ENCODE results near the gene RBMY1D. TPM values are rescaled to one million over a fixed set of nuclear protein-coding genes. Genes with fewer than 3 reads are reported as not detected.

RBMY1D gene
- not detected in 5 replicates for total RNA-seq (2022; extraction: Qiagen RNA extraction)

DNA sequence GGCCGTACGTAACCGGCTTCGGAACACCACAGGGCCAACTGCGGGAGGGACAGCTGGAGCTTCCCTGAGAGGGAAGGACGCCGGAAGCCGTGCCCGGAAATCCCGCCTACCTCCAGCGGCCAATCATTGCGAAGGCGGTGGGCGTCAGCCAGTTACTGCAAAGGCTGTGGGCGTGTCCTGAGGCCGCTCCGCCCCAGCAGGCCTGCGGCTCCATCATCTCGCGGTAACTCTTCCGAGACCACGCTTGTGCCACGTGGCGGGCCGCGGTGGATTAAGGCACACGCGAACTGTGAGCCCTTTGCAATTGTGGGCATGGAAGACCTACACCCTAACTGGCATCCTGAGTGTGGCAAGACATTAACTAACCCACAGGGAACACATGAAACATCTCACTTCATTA is at the start of gene RBMY1D:
TSS of gene RBMY1D (minus strand) at position 101 of the 400 bp plus-strand sequence. CDS start 2,013 bp downstream, outside the sequence.

DNA sequence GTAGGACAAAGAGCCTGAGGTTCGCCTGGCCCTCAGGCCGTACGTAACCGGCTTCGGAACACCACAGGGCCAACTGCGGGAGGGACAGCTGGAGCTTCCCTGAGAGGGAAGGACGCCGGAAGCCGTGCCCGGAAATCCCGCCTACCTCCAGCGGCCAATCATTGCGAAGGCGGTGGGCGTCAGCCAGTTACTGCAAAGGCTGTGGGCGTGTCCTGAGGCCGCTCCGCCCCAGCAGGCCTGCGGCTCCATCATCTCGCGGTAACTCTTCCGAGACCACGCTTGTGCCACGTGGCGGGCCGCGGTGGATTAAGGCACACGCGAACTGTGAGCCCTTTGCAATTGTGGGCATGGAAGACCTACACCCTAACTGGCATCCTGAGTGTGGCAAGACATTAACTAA is 23.6 kb upstream of the RBMY1D start, which contains the start of gene RBMY1E:
TSS of gene RBMY1E (minus strand) at position 101 of the 400 bp plus-strand sequence. CDS start 1,978 bp downstream, outside the sequence.

Other genes with a start within 250 kb of the RBMY1D start
- gene RBMY1E, start 23.5 kb upstream of the RBMY1D start, total RNA-seq (2022; extraction: Qiagen RNA extraction): not detected in 5 replicates

Data from A549 treated with CORT108297 at 1 μM for 4 hours (cell line).